GDM1 (cell line): ENCODE data around the gene C1orf87.

Source experiments
- DNase-seq: peaks from one replicate; lab custom pipeline; 2025; lab: John Stamatoyannopoulos, UW

The C1orf87 gene

DNA sequence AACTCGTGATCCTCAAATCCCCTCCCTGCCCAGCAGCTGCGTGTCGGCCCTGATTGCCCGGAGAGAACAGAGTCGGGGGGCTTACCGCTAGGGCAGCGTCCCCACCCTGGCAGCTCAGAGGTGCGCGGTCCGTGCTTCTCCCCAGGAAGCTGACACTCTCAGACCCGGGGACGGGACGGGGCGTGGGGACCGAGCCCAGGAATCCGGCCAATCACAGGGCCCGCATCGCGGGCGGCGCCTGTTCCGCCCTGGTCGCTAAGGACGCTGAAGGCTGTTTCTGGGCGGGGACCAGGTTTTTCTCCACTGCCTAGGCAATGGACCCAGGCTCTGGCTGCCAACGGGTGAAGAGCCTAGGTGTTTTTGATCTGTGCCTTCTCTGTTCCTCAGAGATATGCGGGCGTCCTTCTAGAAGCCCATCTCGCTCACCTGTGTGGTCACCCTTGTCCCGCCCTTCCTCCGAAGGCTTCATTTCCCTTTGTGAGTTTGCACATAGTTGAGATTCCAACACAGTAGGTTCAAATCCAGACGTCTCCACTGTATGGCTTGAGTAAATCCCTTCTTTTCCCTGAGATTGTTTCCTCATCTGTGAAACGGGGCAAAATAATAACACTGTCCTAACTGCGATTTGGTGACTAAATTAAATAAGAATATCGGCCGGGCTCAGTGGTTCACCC, at the start of gene C1orf87:
C1orf87 (minus strand) TSS at position 166 of the 674 bp plus-strand sequence. CDS start 1,127 bp downstream, outside the sequence.
- DNase-seq, result no peak

DNA sequence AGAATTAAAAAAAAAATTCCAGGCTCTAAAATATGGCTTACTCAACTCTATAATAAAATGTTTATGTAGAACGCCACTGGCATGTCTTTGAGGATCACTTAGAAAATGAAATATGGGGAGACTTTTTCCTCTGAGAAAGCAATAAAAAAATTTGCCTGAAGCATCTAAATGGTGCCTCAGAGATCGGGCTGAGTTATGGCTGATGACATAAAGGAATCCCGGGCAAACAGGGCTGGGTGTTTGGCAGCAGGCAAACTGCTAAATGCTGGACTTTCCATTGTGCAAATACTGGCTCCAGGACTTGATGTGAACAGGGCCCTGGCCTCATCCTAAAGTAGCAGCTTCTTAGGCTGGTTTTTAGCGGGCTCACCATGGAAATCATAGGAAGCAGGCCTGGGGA, 44.5 kb upstream of the C1orf87 start:
- no peak for DNase-seq

- no peak for DNase-seq
Observed at GRCh38 chr1:60114745-60115318, 41.3 kb upstream of the C1orf87 start.

DNA sequence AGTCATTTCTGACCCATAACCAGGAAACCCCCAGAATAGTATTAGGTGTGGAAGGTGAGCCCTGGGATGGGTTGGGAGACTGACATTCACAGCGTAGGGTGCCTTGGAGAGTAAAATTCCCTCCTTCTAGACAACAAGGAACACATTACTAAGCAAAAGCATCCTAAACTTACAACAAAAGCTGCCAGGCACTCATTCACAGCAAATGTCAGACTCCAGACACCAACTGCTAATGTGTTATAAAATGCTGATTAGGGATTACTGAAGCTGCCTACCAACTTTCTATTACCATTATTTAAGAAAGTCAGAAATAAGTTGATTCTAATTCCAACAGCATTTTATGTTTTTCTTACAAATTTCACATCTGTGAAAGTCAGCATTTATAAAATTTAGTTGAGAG, 40.0 kb upstream of the C1orf87 start:
- no peak for DNase-seq

DNA sequence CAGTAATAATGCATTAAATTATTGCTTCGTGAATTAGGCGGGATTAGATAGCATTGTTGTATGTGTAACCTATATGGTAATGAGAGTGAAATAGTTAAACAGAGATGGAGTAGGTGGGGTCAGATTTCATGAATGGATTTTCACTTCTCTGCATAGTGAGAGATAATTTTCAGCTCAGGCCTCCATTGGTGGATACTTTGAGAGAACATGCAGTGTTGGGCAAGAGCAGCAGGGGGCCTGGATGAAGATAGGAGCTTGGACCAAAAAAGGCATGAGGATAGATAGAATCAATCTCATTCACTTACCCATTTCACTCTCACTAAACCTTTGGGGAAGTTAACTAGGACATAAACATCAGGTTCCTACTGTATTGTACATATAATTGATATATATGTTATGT, 39.5 kb upstream of the C1orf87 start:
- no peak for DNase-seq

GRCh38 chr1:60111716-60112115, 38.1 kb upstream of the C1orf87 start:
- no peak for DNase-seq

DNA sequence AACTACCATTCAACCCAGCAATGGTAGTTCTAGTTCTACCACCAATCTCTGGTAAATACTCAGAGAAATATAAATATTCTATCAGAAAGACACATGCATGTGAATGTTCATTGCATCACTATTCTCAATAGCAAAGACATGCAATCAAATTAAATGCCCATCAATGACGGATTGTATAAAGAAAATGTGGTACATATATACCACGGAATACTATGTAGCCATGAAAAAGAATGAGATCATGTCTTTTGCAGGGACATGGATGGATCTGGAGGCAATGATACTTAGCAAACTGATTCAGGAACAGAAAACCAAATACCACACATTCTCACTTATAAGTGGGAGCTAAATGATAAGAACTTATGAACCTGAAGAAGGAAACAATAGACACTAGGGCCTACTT, 37.5 kb upstream of the C1orf87 start:
- DNase-seq, result no peak

DNA sequence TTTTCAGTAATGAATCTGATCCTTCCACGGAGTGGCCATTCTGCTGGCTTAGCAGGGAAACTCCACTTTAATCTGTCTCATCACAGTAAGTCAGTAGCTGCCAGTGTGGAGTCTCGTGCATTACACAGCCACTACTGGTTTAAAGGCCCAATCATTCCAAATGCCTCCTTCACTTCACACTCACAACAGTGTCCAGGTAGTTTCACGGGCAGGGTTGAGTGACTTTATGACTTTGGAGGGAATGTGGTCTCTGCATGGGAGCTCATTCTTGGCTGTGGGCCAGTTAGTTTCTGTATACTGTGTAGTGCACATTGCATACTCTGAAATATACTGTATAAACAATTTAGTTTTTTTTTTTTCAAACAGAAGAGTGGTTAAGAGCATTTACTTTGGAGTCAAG, 34.6 kb upstream of the C1orf87 start:
- DNase-seq, result no peak

DNA sequence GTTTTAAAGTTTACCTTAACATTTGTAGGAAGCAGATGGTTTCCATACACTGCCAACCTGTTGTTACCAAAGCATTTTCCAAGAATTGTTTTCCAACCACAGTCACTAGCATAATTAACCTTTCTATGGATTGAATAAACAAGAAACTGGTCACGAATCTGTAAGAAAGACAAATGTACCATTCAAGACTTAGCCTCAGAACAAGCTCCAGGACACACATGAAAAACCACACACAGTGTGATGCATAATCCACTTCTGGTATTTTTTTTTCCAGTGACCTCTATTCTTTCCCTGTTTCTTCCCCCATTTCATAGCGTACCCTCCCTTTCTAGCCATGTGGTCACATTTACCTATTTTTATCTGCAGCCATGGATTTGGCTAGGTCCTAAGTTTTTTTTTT, 29.6 kb upstream of the C1orf87 start:
- DNase-seq, result no peak

DNA sequence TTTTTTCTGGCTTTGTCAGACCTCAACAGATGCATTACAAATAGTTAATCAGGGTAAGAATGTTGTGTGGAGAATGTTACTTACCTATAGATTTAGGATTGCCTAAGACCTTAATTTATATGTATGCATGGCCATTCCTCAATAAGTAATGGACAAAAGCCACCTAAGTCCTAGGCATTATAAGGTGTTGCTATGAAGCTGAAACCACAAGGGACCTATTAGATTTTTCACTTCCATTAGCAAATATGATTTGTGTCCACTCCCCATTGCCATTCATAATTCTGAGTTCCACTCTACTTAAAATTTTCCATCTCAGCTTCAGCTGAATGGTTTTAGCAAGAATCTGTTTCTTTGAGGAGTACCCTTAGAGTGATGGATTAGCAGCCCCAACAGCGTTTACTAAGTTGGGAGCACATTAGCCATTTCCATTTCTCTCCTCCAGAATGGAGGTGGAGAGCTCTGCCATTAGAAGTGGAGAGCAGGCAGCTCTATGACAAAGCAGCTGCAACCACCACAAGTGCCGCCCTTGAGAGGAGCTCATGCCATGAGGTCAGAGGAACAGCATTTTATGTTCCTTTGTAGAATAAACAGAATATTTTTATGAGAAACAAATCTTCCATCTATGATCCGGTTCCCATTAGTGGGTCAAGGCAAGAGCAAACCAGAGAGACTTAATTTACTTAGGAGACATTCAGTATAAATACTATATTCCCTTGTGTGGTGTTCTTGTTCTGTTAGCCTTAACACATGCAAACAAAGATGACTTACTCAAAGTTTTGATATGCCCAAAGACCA, 28.9 kb upstream of the C1orf87 start:
- no peak for DNase-seq

DNA sequence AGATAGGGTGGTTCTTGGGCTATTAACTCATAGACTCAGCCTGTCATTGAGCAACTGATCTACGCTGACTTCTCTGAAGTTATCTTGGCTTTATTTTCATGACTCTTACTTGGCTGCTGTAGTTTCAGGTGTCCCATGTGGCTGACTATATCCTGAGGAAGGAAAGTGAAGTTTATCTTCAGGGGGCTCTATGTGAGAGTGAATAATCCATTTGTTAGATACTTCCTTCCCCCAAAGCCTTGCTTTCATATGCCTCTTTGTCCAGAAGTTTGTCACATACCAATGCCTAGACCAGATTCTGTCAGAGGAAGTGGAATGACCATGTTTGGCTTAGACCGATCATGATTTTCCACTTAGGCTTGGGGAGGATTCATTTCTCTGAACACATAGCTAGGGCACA, 27.9 kb upstream of the C1orf87 start:
- no peak for DNase-seq

GRCh38 chr1:60091195-60091715, 17.7 kb upstream of the C1orf87 start:
- no peak for DNase-seq

DNA sequence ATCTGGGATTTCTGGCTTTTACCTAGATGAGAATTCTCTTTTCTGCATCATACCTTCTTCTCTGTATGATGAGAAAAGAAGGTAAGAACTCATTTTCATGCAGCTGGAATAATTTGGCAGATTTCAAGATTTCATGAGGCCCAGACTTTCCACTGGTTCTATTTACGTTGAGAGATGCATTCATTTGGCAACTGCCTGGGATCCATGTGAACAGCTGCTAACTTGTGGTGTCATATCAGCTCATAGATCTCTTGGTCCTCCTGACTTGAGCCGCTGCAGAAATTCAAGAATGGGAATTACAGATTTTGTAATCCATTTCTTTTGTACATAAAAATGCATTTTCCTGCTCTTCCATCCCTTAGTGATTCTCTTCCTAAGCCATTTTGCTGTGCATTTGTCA, 17.1 kb upstream of the C1orf87 start:
- no peak for DNase-seq

GRCh38 chr1:60088620-60089155, 15.1 kb upstream of the C1orf87 start:
- no peak for DNase-seq

DNA sequence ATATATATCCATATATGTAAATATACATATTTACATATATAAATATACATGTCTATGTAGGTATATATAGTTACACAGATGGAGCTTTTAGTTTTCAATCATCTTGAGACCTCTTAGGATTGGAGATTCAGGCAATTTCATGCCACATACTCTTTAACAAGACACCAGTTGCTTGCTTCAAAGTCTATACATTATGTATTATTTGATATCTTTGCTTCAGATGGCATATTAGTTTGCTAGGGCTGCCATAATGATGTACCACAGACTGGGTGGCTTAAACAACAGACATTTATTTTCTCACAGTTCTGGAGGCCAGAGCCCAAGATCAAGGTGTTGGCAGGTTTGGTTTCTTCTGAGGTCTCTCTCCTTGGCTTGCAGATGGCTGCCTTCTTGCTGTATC, 14.1 kb upstream of the C1orf87 start:
- no peak for DNase-seq

DNA sequence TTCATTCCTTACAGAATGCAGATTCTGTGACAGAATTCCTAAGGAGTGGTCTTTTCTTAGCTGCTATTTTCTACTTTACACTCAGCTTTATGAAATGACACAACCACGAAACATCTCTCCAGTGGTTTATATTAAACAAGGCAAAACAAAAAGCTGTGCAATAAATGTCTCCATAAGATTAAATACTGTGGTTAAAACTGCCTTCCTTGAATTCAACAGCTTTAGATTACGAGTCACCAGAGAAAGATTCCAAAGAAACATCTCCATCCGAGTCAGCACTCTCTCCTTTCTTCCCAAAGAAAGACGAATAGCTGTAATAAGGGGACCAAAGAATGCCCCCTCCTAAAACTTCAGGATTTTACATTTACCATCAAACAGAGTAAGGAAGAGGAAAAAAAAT, 4.6 kb upstream of the C1orf87 start:
- no peak for DNase-seq

DNA sequence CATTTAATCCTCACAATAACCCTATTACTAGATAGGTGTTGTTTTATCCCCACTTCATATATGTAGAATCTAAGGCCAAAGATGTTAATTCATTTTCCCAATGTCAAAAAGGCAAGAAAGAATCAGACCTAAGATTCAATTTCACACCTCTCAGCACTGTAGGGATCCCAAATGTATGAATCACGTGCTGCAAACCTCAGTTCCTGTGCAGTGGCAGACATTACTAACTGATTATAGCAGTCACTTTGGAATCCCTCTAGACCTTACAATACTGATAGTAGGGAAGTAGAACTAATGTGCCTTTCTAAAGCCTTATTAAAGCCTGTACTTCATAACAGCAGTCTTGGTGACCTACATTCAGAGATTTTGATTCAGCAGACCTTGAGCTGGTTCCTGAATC, 2.3 kb downstream of the C1orf87 start:
- DNase-seq, result no peak

- DNase-seq, result no peak
Observed at GRCh38 chr1:60069691-60070090, 3.9 kb downstream of the C1orf87 start.

- no peak for DNase-seq
Observed at GRCh38 chr1:60068393-60069045, 5.1 kb downstream of the C1orf87 start.

DNA sequence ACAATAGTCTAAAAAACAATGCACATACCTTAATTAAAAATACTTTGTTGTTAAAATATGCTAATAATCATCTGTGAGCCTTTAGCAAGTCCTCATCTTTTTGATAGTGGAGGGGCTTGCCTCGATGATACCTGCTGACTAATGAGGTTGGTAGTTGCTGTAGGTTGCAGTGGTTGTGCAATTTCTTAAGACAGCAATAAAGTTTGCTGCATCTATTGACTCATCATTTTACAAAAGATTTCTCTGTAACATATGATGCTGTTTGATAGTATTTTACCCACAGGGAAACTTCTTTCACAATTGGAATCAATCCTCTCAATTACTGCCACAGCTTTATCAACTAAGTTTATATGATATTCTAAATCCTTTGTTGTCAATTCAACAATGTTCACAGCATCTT, 7.6 kb downstream of the C1orf87 start:
- DNase-seq, result no peak

GRCh38 chr1:60065199-60065598, 8.4 kb downstream of the C1orf87 start:
- no peak for DNase-seq

DNA sequence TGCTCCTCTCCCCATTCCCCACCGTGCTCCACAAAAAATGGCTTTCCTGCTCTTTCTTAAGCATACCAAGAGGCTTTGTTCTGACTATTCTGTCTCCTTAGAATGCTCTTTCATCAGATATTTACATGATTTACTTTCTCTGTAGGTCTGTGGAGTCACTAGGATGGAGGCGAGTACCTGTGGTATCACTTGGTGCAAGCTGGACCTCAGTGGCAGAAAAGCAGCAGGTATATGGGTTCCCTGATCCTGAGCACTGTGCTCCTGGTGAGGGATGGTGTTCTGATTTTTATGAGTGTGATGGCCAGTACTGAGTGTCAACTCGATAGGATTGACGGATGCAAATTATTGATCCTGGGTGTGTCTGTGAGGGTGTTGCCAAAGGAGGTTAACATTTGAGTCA, 10.0 kb downstream of the C1orf87 start:
- no peak for DNase-seq
